NT2/D1 (cell line): ENCODE results near the gene ZNF91.
"Not testable (repeated sequence)": the region's sequence is repeated elsewhere in the genome, so short reads cannot be mapped to it uniquely, and the experiment has no call there.

ENCODE experiments used
- DNase-seq: peaks from one replicate; pipeline ENCODE4 v3.0.0-alpha.2; 2011; ENCODE audit warnings: low read depth, low spot score
- H3K27me3 ChIP-seq: 2 replicates; pipeline ENCODE4 v1.6.0; 2011; ENCODE audit warnings: mild to moderate bottlenecking; ENCODE audit not compliant: insufficient read length, insufficient read depth
- H3K36me3 ChIP-seq: 2 replicates; pipeline ENCODE4 v1.6.1; 2011; ENCODE audit warnings: mild to moderate bottlenecking, low read length, mixed read lengths; ENCODE audit not compliant: insufficient read depth, insufficient read length
- H3K4me1 ChIP-seq: 2 replicates; pipeline ENCODE4 v1.5.1; 2011; ENCODE audit not compliant: insufficient read depth, insufficient read length
- H3K4me3 ChIP-seq: 2 replicates; pipeline ENCODE4 v1.5.1; 2011; ENCODE audit warnings: low read depth; ENCODE audit not compliant: insufficient read length
- H3K9ac ChIP-seq: 2 replicates; pipeline ENCODE4 v1.6.0; 2011; ENCODE audit warnings: low read depth; ENCODE audit not compliant: insufficient read length
- H3K9me3 ChIP-seq: 2 replicates; pipeline ENCODE4 v1.5.1; 2011; ENCODE audit warnings: mild to moderate bottlenecking, low read length; ENCODE audit not compliant: insufficient read depth
- SUZ12 ChIP-seq: IDR thresholded peaks from 2 replicates; pipeline ENCODE4 v1.6.1; 2011; ENCODE audit not compliant: insufficient read length, insufficient read depth; ENCODE audit errors: extremely low read depth
- YY1 ChIP-seq: IDR thresholded peaks from 2 replicates; pipeline ENCODE4 v1.6.1; 2011; ENCODE audit not compliant: insufficient read length, insufficient read depth
- ZNF274 ChIP-seq: IDR thresholded peaks from 2 replicates; pipeline ENCODE4 v1.6.1; 2011; ENCODE audit warnings: mild to moderate bottlenecking, low read depth, low read length

ZNF91 gene

DNA sequence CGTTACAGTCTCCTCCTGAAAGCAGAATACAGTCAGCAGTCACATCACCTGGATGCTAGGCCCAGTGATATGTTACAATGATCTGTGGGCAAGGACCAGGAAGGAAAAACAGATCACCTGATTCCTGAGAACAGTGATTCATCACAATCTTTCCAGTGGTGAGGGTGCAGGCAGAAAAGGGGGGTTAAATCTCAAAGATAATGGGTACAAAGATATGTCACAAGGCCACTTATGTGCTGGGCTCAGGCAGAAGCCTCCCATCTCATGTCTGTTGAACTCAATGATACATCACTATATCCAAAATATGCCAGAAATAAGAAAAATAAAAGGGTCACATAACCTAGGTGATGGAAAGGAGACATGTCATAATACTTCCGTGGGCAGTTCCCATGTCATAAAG, 10.8 kb upstream of the ZNF91 start:
- H3K9ac ChIP-seq, result no peak overlapping the region
- no peak for DNase-seq
- H3K4me3 ChIP-seq, result no peak overlapping the region
- H3K27me3 ChIP-seq, result no peaks in the 10 kb centered on the region
- TF ChIP-seq YY1 (no peak), ZNF274 (no peak), SUZ12 (no peak)
- H3K9me3 ChIP-seq, result no peaks in the 10 kb centered on the region; the same call in 1 of the 2 replicates
- no peaks in the 10 kb centered on the region for H3K4me1 ChIP-seq
- peaks cover 82% of the 10 kb centered on the region for H3K36me3 ChIP-seq

DNA sequence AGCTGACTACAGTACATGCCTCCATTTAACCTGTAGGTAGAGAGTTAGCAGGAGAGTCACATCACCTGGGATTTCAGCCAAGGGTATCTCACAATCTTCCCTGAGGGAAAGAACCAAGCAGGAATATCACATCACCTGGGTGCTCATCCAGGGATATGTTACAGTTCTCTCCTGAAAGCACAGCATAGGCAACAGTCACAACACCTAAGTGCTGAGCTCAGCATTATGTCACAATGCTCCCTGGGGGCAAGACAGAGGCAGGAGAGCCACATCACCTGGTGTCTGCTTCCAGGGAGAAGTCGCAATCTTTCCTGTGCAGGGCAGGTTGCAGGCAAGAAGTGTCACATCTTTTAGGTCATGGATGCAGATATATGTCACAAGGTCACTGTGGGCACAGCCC, 9.4 kb upstream of the ZNF91 start:
- no peak overlapping the region for H3K9ac ChIP-seq
- no peak for DNase-seq
- H3K36me3 ChIP-seq, result peaks cover 89% of the 10 kb centered on the region
- H3K4me1 ChIP-seq, result no peaks in the 10 kb centered on the region
- no peak overlapping the region for H3K4me3 ChIP-seq
- H3K27me3 ChIP-seq, result no peaks in the 10 kb centered on the region
- no peaks in the 10 kb centered on the region; the same call in 1 of the 2 replicates for H3K9me3 ChIP-seq
- TF ChIP-seq SUZ12, result no peak
- TF ChIP-seq YY1, result no peak
- no peak for TF ChIP-seq ZNF274

GRCh38 chr19:23403581-23404324, 8.5 kb upstream of the ZNF91 start:
- Histone ChIP-seq H3K36me3 (peaks cover 92% of the 10 kb centered on the region), H3K9ac (no peak overlapping the region), H3K4me1 (no peaks in the 10 kb centered on the region), H3K27me3 (no peaks in the 10 kb centered on the region), H3K9me3 (no peaks in the 10 kb centered on the region; the same call in 1 of the 2 replicates), H3K4me3 (no peak overlapping the region)
- TF ChIP-seq SUZ12 (no peak), YY1 (no peak), ZNF274 (no peak)
- DNase-seq, result no peak

- Histone ChIP-seq H3K4me1 (no peaks in the 10 kb centered on the region), H3K9ac (no peak overlapping the region), H3K36me3 (peaks cover 97% of the 10 kb centered on the region), H3K9me3 (no peaks in the 10 kb centered on the region; the same call in 1 of the 2 replicates), H3K27me3 (no peaks in the 10 kb centered on the region), H3K4me3 (no peak overlapping the region)
- DNase-seq, result no peak
- TF ChIP-seq SUZ12, result no peak
- no peak for TF ChIP-seq ZNF274
- TF ChIP-seq YY1, result no peak
Observed at GRCh38 chr19:23403052-23403451, 7.8 kb upstream of the ZNF91 start.

DNA sequence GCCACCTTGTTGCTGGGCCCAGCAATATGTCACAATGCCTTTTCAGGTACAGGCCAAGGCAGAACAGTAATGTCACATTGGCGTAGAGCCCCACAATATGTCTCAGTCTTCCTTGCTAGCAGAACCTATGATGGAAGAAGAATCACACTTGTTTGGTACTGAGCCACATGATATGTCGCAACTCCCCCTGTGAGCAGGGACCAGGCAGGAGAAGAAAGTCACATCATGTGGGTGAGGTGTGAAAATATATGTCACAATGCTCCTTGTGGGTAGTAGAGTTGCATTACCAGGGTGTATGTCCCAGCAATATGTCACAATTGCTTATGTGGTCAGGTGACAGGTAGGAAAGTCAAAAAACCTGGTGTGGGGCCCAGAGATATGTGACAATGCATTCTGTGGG, 7.1 kb upstream of the ZNF91 start:
- H3K27me3 ChIP-seq, result no peaks in the 10 kb centered on the region
- H3K4me1 ChIP-seq, result no peaks in the 10 kb centered on the region
- H3K36me3 ChIP-seq, result peaks cover 94% of the 10 kb centered on the region
- no peak for DNase-seq
- H3K9ac ChIP-seq, result no peak overlapping the region
- H3K4me3 ChIP-seq, result no peak overlapping the region
- no peak for TF ChIP-seq SUZ12
- TF ChIP-seq ZNF274, result no peak
- TF ChIP-seq YY1, result no peak
- H3K9me3 ChIP-seq, result no peaks in the 10 kb centered on the region; the same call in 1 of the 2 replicates

GRCh38 chr19:23401086-23401610, 5.9 kb upstream of the ZNF91 start:
- H3K9me3 ChIP-seq, result no peaks in the 10 kb centered on the region; the same call in 1 of the 2 replicates
- no peak overlapping the region for H3K9ac ChIP-seq

GRCh38 chr19:23399443-23399842, 4.2 kb upstream of the ZNF91 start:
- no peaks in the 10 kb centered on the region; the same call in 1 of the 2 replicates for H3K9me3 ChIP-seq
- H3K36me3 ChIP-seq, result peaks cover 66% of the 10 kb centered on the region
- no peak for DNase-seq

More at GRCh38 chr19:23401086-23401610, 5.9 kb upstream of the ZNF91 start:
- Histone ChIP-seq H3K4me1 (no peaks in the 10 kb centered on the region), H3K4me3 (no peak overlapping the region), H3K36me3 (peaks cover 83% of the 10 kb centered on the region), H3K27me3 (no peaks in the 10 kb centered on the region)
- no peak for TF ChIP-seq SUZ12
- no peak for TF ChIP-seq YY1
- TF ChIP-seq ZNF274, result no peak
- DNase-seq, result no peak

DNA sequence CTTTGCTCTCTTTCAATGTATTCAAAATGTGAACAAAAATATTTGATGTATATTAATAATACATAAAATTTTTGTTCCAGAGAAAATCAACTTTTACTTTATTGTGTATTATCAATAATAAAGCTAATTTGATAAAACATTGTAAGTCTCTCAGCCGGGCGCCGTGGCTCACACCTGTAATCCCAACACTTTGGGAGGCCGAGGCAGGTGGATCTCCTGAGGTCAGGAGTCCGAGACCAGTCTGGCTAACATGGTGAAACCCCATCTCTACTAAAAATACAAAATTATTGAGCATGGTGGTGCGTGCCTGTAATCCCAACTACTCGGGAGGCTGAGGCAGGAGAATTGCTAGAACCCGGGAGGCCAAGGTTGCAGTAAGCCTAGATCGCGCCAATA, 449 bp upstream of the ZNF91 start:
- peaks cover 52% of the 10 kb centered on the region for H3K36me3 ChIP-seq
- H3K4me1 ChIP-seq, H3K27me3 ChIP-seq, H3K4me3 ChIP-seq, DNase-seq, H3K9me3 ChIP-seq, H3K9ac ChIP-seq: not testable (repeated sequence)

More at GRCh38 chr19:23399443-23399842, 4.2 kb upstream of the ZNF91 start:
- no peaks in the 10 kb centered on the region for H3K4me1 ChIP-seq
- H3K4me3 ChIP-seq, result no peak overlapping the region
- H3K27me3 ChIP-seq, result no peaks in the 10 kb centered on the region
- no peak overlapping the region for H3K9ac ChIP-seq
- TF ChIP-seq ZNF274 (no peak), YY1 (no peak), SUZ12 (no peak)
